GM18951 (cell line): ENCODE results near the gene MOAP1.
"Not testable (repeated sequence)": the region's sequence is repeated elsewhere in the genome, so short reads cannot be mapped to it uniquely, and the experiment has no call there.

Experiments
- POLR2A ChIP-seq: IDR thresholded peaks from 4 replicates; pipeline ENCODE4 v1.6.1; 2011; ENCODE audit warnings: mild to moderate bottlenecking; ENCODE audit not compliant: insufficient read length, insufficient read depth; ENCODE audit errors: extremely low read depth
- in situ Hi-C: fragments of 300-500 bp; cut with MboI; formaldehyde crosslinking; loops from one replicate; pipeline ENCODE4 v1.12.0; 2022; ENCODE audit warnings: low sequenced_read_pairs, mixed read lengths, inconsistent platforms; ENCODE audit not compliant: unreplicated experiment

Gene MOAP1

GRCh38 chr14:93207468-93208308, 23.0 kb upstream of the MOAP1 start:
- in situ Hi-C loops: no loop called here

GRCh38 chr14:93206793-93207467, 22.2 kb upstream of the MOAP1 start, which contains the start of the genes GON7 and UBR7:
GON7 (minus strand) TSS chr14:93207065; CDS start chr14:93207037, 28 bp downstream.
UBR7 (plus strand) TSS chr14:93207256; CDS start chr14:93207292, 36 bp downstream.
- in situ Hi-C loops: no loop called here

More at GRCh38 chr14:93207468-93208308, 23.0 kb upstream of the MOAP1 start:
- TF ChIP-seq POLR2A: no peak

GRCh38 chr14:93201155-93201704, 16.5 kb upstream of the MOAP1 start:
- no peak for TF ChIP-seq POLR2A
- in situ Hi-C loops: no loop called here

More at GRCh38 chr14:93206793-93207467, 22.2 kb upstream of the MOAP1 start, which contains the start of the genes GON7 and UBR7:
- TF ChIP-seq POLR2A: peak; percentile 87

GRCh38 chr14:93200553-93200952, 15.9 kb upstream of the MOAP1 start:
- no peak for TF ChIP-seq POLR2A
- in situ Hi-C loops: no loop called here

GRCh38 chr14:93199031-93199430, 14.3 kb upstream of the MOAP1 start:
- TF ChIP-seq POLR2A: no peak
- in situ Hi-C loops: no loop called here

GRCh38 chr14:93195316-93195999, 10.8 kb upstream of the MOAP1 start:
- no peak for TF ChIP-seq POLR2A
- in situ Hi-C loops: no loop called here

- TF ChIP-seq POLR2A: no peak
- in situ Hi-C loops: no loop called here
Measured at GRCh38 chr14:93186956-93187355, 2.3 kb upstream of the MOAP1 start.

- in situ Hi-C loops: no loop called here
- TF ChIP-seq POLR2A: no peak
Measured at GRCh38 chr14:93186466-93186865, 1.8 kb upstream of the MOAP1 start.

GRCh38 chr14:93185349-93185720, 638 bp upstream of the MOAP1 start:
- in situ Hi-C loops: no loop called here
- TF ChIP-seq POLR2A: no peak

GRCh38 chr14:93183596-93184317, 940 bp downstream of the MOAP1 start:
- TF ChIP-seq POLR2A: no peak
- in situ Hi-C loops: no loop called here

GRCh38 chr14:93175492-93175891, 9.2 kb downstream of the MOAP1 start:
- TF ChIP-seq POLR2A: no peak
- in situ Hi-C loops: no loop called here

- in situ Hi-C loops: not testable (repeated sequence)
Measured at GRCh38 chr14:93174731-93175130, 10.0 kb downstream of the MOAP1 start.
